GM12891 (cell line): ENCODE measurements around the gene CNTN4.

Source experiments
- PAX5 ChIP-seq: IDR thresholded peaks from 2 replicates; pipeline ENCODE4 v1.6.1; 2011; ENCODE audit warnings: low read length, moderate library complexity, mild to moderate bottlenecking; ENCODE audit not compliant: insufficient read depth, severe bottlenecking
- POLR2A ChIP-seq: IDR thresholded peaks from 2 replicates; pipeline ENCODE4 v1.6.1; 2011; ENCODE audit warnings: low read depth, low read length, control low read depth
- POLR2AphosphoS5 ChIP-seq: IDR thresholded peaks from 2 replicates; pipeline ENCODE4 v1.6.1; 2011; ENCODE audit warnings: low read depth, low read length, control low read depth
- POU2F2 ChIP-seq: IDR thresholded peaks from 2 replicates; pipeline ENCODE4 v1.6.1; 2011; ENCODE audit warnings: low read depth, mild to moderate bottlenecking, control low read depth, low read length, moderate library complexity
- SPI1 ChIP-seq: IDR thresholded peaks from 2 replicates; pipeline ENCODE4 v1.6.1; 2011; ENCODE audit warnings: low read depth, low read length, control low read depth
- TAF1 ChIP-seq: IDR thresholded peaks from 2 replicates; pipeline ENCODE4 v1.6.1; 2011; ENCODE audit warnings: low read depth, low read length, control low read depth

DNA sequence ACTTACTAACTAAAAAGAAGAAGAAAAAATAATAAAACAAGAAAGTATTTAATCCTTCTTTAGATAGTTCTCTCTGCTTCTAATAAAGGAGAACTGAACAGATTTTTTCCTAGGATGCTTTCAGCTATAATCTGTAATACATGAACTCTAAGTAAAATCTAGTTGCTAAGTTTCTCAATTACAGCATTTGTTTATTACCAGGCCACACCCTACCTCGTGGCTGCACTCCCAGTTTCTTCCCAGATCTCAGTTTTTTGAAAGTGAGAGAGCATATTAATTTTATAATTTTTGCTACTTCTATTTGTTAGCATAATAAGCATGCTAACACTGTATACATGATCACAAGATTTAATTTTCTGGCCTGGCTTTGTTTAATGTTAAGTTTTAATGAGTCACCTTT, 753.2 kb downstream of the CNTN4 start:
- TF ChIP-seq POLR2AphosphoS5 (no peak), POLR2A (no peak), TAF1 (no peak), POU2F2 (no peak), PAX5 (no peak), SPI1 (no peak)
